Body of pancreas (tissue), 4 donors: Measurements from ENCODE around the gene GALNTL6. TPM values are rescaled to one million over a fixed set of nuclear protein-coding genes. Genes with fewer than 3 reads are reported as not detected.
"Not testable (repeated sequence)": the region's sequence is repeated elsewhere in the genome, so short reads cannot be mapped to it uniquely, and the experiment has no call there.

Experiments used
- ATAC-seq: fragments of 150-250 bp; one replicate; pipeline ENCODE4 v1.9.1; 2016
- DNase-seq, 4 donors: peaks; one replicate each; pipeline ENCODE4 v3.0.0-alpha.2; 2019
- H3K27ac ChIP-seq, 4 donors: fragments of 200-600 bp; sonication (generic); 1 replicate in 3 of 4; 2 replicates in 1 of 4; pipeline versions ENCODE4 v1.5.1 to v1.6.1; 2016 to 2019; ENCODE audit warnings: mild to moderate bottlenecking in 1 of 4, mixed read lengths in 1 of 4, moderate library complexity in 1 of 4
- H3K27me3 ChIP-seq, 2 donors: fragments of 200-600 bp; sonication (generic); one replicate each; pipeline ENCODE4 v1.6.0; 2016; ENCODE audit warnings: mild to moderate bottlenecking in 1 of 2
- H3K36me3 ChIP-seq, 2 donors: fragments of 200-600 bp; sonication (generic); replicated peaks in 1 of 2; 2 replicates each; pipeline ENCODE4 v1.5.1; 2016; ENCODE audit warnings: low read depth in 2 of 2; ENCODE audit not compliant: insufficient read depth in 1 of 2
- H3K4me1 ChIP-seq: fragments of 200-600 bp; sonication (generic); one replicate; pipeline ENCODE4 v1.6.0; 2016
- H3K4me3 ChIP-seq, 2 donors: fragments of 200-600 bp; sonication (generic); 1 replicate in 1 of 2; 2 replicates in 1 of 2; pipeline ENCODE4 v1.5.1; 2016 to 2019
- H3K9me3 ChIP-seq, 3 donors: fragments of 200-600 bp; sonication (generic); 1 replicate in 2 of 3; 2 replicates in 1 of 3; pipeline ENCODE4 v1.5.1; 2016
- POLR2A ChIP-seq, 3 donors: fragments of 450-650 bp; IDR thresholded peaks; one replicate each; pipeline ENCODE4 v1.6.1; 2016; ENCODE audit warnings: antibody characterized with exemption in 3 of 3, mild to moderate bottlenecking in 2 of 3
- WGBS, 2 donors: methylation state at CpG; one replicate each; pipeline ENCODE4 v1.1.5; 2017; 5-methylcytosine and 5-hydroxymethylcytosine counted together
- intact Hi-C: fragments of 100-400 bp; cut with DNase I; formaldehyde crosslinking; loops from one replicate; pipeline ENCODE4 v1.15.1; 2023
- total RNA-seq, 2 donors: library from RNA; depleted of rRNA; stranded (reverse); fragments of >200 nt; gene quantifications; one replicate each; pipeline ENCODE4 v1.1.0, GENCODE V29; 2016
- TF ChIP-seq, protein P1 (sequence below), 7 experiments: fragments of 450-650 bp in 4 of 7; fragments of 200-600 bp in 3 of 7; sonication (generic) in 3 of 7; IDR thresholded peaks; one replicate each; pipeline ENCODE4 v1.5.1; 2016 to 2019; ENCODE audit warnings: antibody characterized with exemption in 7 of 7

The GALNTL6 gene
- total RNA-seq, 2 donors from 2014 or later, result 0.26 TPM; not detected in 1

DNA sequence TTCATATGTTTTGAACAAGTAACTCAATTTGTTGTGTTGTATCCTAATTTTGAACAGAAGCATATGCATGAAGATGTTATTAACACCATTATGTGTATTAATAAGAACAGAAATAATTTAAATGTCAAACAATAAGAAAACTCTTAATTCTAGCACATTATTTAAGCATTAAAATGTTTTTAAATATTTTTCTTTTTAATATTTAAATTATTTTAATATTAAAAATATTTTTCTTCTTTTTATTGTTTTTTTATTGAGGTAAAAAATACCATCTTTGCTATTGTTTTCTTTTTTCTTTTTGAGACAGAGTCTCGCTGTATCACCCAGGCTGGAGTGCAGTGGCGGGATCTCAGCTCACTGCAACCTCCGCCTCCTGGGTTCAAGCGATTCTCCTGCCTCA lies 914.4 kb downstream of the GALNTL6 start:
- Histone ChIP-seq H3K4me3 (no peak overlapping the region), H3K27me3 (no peaks in the 10 kb centered on the region), H3K9me3 (no peaks in the 10 kb centered on the region), H3K36me3 (no peaks in the 10 kb centered on the region), H3K4me1 (no peaks in the 10 kb centered on the region), H3K27ac (no peak overlapping the region)
- ATAC-seq, result no peak
- DNase-seq, result no peak
- intact Hi-C loops, result no loop called here
- 94 to 96% methylated on average over 4 of the region's 4 CpGs for WGBS, 2 donors
- TF ChIP-seq, protein P1, sequence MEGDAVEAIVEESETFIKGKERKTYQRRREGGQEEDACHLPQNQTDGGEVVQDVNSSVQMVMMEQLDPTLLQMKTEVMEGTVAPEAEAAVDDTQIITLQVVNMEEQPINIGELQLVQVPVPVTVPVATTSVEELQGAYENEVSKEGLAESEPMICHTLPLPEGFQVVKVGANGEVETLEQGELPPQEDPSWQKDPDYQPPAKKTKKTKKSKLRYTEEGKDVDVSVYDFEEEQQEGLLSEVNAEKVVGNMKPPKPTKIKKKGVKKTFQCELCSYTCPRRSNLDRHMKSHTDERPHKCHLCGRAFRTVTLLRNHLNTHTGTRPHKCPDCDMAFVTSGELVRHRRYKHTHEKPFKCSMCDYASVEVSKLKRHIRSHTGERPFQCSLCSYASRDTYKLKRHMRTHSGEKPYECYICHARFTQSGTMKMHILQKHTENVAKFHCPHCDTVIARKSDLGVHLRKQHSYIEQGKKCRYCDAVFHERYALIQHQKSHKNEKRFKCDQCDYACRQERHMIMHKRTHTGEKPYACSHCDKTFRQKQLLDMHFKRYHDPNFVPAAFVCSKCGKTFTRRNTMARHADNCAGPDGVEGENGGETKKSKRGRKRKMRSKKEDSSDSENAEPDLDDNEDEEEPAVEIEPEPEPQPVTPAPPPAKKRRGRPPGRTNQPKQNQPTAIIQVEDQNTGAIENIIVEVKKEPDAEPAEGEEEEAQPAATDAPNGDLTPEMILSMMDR (IDR thresholded peaks at IDR 0.05), result no peak
- TF ChIP-seq POLR2A (IDR thresholded peaks at IDR 0.05), result no peak

DNA sequence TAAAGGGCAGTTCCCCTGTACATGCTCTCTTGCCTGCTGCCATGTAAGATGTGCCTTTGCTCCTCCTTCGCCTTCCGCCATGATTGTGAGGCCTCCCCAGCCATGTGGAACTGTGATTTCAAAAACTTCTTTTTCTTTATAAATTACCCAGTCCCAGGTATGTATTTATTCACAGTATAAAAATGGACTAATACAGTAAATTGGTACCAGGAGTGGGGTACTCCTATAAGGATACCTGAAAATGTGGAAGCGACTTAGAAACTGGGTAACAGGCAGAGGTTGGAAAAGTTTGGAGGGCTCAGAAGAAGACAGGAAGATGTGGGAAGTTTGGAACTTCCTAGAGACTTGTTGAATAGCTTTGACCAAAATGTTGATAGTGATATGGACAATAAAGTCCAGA lies 920.4 kb downstream of the GALNTL6 start:
- peaks cover 0 to 31% (median 0%) of the 10 kb centered on the region in 3 donors for H3K9me3 ChIP-seq
- H3K36me3 ChIP-seq, H3K27ac ChIP-seq, H3K4me3 ChIP-seq, DNase-seq, intact Hi-C loops, ATAC-seq, H3K27me3 ChIP-seq, H3K4me1 ChIP-seq: not testable (repeated sequence)
- WGBS, 2 donors, result 87 to 94% methylated on average over 3 of the region's 3 CpGs

DNA sequence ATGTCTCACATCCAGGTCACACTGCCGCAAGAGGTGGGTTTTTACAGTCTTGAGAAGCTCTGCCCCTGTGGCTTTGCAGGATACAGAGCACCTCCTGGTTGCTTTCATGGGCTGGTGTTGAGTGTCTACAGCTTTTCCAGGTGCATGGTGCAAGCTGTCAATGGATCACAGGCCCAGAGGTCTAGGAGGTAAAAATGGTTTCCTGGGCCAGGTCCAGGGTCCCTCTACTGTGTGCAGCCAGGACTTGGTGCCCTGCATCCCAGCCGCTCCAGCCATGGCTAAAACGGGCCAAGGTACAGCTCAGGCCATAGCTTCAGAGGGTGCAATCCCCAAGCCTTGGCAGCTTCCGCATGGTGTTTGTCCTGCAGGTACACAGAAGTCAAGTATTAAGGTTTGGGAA lies 921.4 kb downstream of the GALNTL6 start:
- intact Hi-C loops, result no loop called here
- no peak overlapping the region for H3K4me3 ChIP-seq
- H3K36me3 ChIP-seq, result no peaks in the 10 kb centered on the region
- ATAC-seq (no peak), DNase-seq (no peak)
- no peak overlapping the region for H3K27ac ChIP-seq
- no peaks in the 10 kb centered on the region for H3K27me3 ChIP-seq
- peaks cover 0 to 31% (median 0%) of the 10 kb centered on the region in 3 donors for H3K9me3 ChIP-seq
- 60 to 66% methylated on average over 3 to 4 of the region's 4 CpGs for WGBS, 2 donors
- no peaks in the 10 kb centered on the region for H3K4me1 ChIP-seq
- TF ChIP-seq POLR2A (IDR thresholded peaks at IDR 0.05), result no peak
- TF ChIP-seq, protein P1 (IDR thresholded peaks at IDR 0.05), result no peak

DNA sequence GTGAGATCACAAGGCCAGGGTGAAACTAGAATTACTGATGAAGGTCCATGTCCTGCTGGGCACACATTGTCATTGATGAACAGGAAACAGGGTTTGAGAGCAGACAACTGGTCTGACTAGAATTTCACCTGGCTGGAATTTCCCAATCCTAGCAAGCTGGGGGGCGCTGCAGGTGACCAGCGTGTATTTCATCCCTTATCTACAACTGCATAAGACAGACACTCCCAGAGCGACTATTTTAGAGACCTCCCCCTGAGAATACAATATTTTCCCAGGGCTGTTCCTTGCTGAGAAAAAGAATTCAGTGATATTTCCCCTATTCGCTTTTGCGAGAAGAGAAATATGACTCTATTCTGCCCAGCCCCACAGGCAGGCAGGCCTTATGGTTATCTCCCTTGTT lies 922.8 kb downstream of the GALNTL6 start:
- H3K4me1 ChIP-seq, result no peaks in the 10 kb centered on the region
- intact Hi-C loops, result no loop called here
- H3K27me3 ChIP-seq, result no peaks in the 10 kb centered on the region
- ATAC-seq, result no peak
- WGBS, 2 donors, result 72 to 74% methylated on average over 5 of the region's 5 CpGs
- H3K36me3 ChIP-seq, result no peaks in the 10 kb centered on the region
- H3K27ac ChIP-seq, result no peak overlapping the region
- no peak for DNase-seq
- H3K9me3 ChIP-seq, result peaks cover 0 to 31% (median 0%) of the 10 kb centered on the region in 3 donors
- no peak overlapping the region for H3K4me3 ChIP-seq
- TF ChIP-seq POLR2A (IDR thresholded peaks at IDR 0.05), result no peak
- TF ChIP-seq, protein P1 (IDR thresholded peaks at IDR 0.05), result no peak

DNA sequence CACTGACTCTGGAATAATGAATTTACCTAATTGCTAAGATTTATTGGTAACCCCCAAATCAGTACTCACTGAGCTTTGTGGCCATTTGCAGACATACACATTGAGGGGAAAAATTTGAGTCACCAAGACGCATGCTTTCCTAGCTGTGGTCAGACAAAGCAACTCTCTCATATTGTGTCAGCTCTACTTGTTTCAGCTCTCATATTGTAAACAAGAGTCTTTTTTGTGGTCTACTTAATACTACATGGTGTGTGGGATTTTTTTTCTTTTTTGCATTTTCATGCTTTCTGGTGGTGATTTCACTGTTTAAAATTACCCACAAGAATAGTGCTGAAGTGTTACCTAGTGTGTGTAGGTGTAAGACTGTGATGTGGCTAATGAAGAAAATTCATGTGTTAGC lies 927.2 kb downstream of the GALNTL6 start:
- DNase-seq (no peak), ATAC-seq (no peak)
- no peaks in the 10 kb centered on the region for H3K27me3 ChIP-seq
- TF ChIP-seq, protein P1 (IDR thresholded peaks at IDR 0.05), result no peak
- TF ChIP-seq POLR2A (IDR thresholded peaks at IDR 0.05), result no peak
- H3K36me3 ChIP-seq, result no peaks in the 10 kb centered on the region
- H3K27ac ChIP-seq, result no peak overlapping the region
- no peak overlapping the region for H3K4me3 ChIP-seq
- WGBS, 2 donors, result 21 to 66% methylated on average over 1 of the region's 1 CpG
- H3K9me3 ChIP-seq, result peaks cover 0 to 13% (median 0%) of the 10 kb centered on the region in 3 donors
- intact Hi-C loops, result no loop called here
- H3K4me1 ChIP-seq, result no peaks in the 10 kb centered on the region
